ENCODE results near the gene ARL14EP. TPM values are rescaled to one million over a fixed set of nuclear protein-coding genes. Genes with fewer than 3 reads are reported as not detected.

The ARL14EP gene
- total and polyA plus RNA-seq, 2 donors, result 25.4 to 33.7 TPM

DNA sequence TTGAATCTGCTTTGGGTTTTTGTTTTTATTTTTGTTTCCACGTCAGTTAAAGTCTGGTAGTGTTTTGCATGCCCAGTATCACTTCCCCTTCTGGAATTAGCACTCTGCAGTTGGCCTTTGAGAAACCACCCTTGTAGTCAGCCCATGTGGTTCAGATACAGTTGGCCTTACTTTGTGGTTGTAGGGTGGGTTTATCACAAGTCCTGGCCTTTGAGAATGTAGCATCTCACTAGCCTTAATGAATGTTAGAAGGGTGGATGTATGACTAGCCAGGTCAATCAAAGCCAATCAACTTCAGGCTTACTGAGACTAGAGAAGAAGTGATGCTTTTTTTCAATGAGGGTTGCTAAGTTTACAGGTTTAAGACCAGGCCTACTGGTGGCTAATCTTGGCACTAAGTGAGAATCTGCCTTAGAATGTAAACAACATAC lies 19.8 kb downstream of the ARL14EP start:
- H3K27ac ChIP-seq (ENCODE audit: low read depth in 1 of 2, low read length in 1 of 2), result no peak overlapping the region

DNA sequence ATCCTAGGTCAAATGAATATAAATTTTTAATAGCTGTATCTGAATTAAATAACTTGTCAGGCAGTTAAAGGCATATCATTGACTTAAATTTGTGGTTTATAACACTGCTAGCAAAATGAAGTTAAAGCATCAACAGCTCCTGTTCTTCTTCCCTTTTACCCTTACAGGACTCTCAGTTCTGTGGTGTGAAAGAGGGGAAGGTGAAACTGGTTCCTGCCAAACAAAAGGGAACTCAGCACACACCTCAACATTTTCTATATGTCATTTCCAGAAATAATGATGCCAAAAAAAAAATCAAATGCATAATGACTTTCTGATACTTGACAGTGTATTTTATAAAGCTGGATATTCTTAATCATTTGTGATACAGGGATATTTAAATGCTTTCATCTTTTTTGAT lies 21.2 kb downstream of the ARL14EP start:
- no peak for DNase-seq (ENCODE audit: low read depth in 6 of 9, low spot score in 9 of 9)
- no peaks in the 10 kb centered on the region for H3K4me1 ChIP-seq (ENCODE audit: control insufficient read depth in 2 of 2, insufficient read depth in 2 of 2, low read length in 2 of 2)
- no peak overlapping the region for H3K4me3 ChIP-seq (ENCODE audit: low read length in 2 of 2)
- H3K9me3 ChIP-seq (ENCODE audit: control insufficient read depth in 2 of 2, insufficient read depth in 1 of 2, low read length in 1 of 2), result no peaks in the 10 kb centered on the region
- no peak overlapping the region for H3K27ac ChIP-seq (ENCODE audit: low read depth in 1 of 2, low read length in 1 of 2)
- H3K36me3 ChIP-seq (ENCODE audit: control insufficient read depth in 2 of 2, insufficient read depth in 2 of 2, low read length in 1 of 2), result no peaks in the 10 kb centered on the region
- H3K27me3 ChIP-seq (ENCODE audit: control insufficient read depth in 2 of 2, insufficient read depth in 1 of 2, low read length in 1 of 2), result no peaks in the 10 kb centered on the region

More for the DNA sequence above, 19.8 kb downstream of the ARL14EP start:
- no peaks in the 10 kb centered on the region for H3K27me3 ChIP-seq (ENCODE audit: control insufficient read depth in 2 of 2, insufficient read depth in 1 of 2, low read length in 1 of 2)
- H3K4me3 ChIP-seq (ENCODE audit: low read length in 2 of 2), result no peak overlapping the region
- peak in 1 of 9 donors; percentile 30 for DNase-seq (ENCODE audit: low read depth in 6 of 9, low spot score in 9 of 9)
- H3K4me1 ChIP-seq (ENCODE audit: control insufficient read depth in 2 of 2, insufficient read depth in 2 of 2, low read length in 2 of 2), result no peaks in the 10 kb centered on the region
- H3K9me3 ChIP-seq (ENCODE audit: control insufficient read depth in 2 of 2, insufficient read depth in 1 of 2, low read length in 1 of 2), result no peaks in the 10 kb centered on the region
- H3K36me3 ChIP-seq (ENCODE audit: control insufficient read depth in 2 of 2, insufficient read depth in 2 of 2, low read length in 1 of 2), result peaks cover 0 to 3% of the 10 kb centered on the region in 2 donors
- WGBS, result 84% methylated on average over 1 of the region's 1 CpG

DNA sequence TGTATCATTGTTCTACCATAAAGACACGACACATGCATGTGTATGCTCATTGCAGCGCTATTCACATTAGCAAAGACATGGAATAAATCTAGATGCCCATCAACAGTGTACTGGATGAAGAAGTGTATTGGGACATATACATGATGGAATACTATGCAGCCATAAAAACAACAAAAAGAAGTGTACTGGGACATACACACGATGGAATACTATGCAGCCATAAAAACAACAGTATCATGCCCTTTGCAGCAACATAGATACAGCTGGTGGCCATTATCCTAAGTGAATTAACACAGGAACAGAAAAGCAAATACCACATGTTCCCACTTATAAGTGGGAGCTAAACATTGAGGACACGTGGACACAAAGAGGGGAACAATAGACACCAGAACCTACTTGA lies 22.7 kb downstream of the ARL14EP start:
- H3K27me3 ChIP-seq (ENCODE audit: control insufficient read depth in 2 of 2, insufficient read depth in 1 of 2, low read length in 1 of 2), result no peaks in the 10 kb centered on the region
- 98% methylated on average over 4 of the region's 4 CpGs for WGBS
- no peaks in the 10 kb centered on the region for H3K4me1 ChIP-seq (ENCODE audit: control insufficient read depth in 2 of 2, insufficient read depth in 2 of 2, low read length in 2 of 2)
- no peak overlapping the region for H3K4me3 ChIP-seq (ENCODE audit: low read length in 2 of 2)
- no peaks in the 10 kb centered on the region for H3K36me3 ChIP-seq (ENCODE audit: control insufficient read depth in 2 of 2, insufficient read depth in 2 of 2, low read length in 1 of 2)
- DNase-seq (ENCODE audit: low read depth in 6 of 9, low spot score in 9 of 9), result no peak
- H3K27ac ChIP-seq (ENCODE audit: low read depth in 1 of 2, low read length in 1 of 2), result no peak overlapping the region
- no peaks in the 10 kb centered on the region for H3K9me3 ChIP-seq (ENCODE audit: control insufficient read depth in 2 of 2, insufficient read depth in 1 of 2, low read length in 1 of 2)

DNA sequence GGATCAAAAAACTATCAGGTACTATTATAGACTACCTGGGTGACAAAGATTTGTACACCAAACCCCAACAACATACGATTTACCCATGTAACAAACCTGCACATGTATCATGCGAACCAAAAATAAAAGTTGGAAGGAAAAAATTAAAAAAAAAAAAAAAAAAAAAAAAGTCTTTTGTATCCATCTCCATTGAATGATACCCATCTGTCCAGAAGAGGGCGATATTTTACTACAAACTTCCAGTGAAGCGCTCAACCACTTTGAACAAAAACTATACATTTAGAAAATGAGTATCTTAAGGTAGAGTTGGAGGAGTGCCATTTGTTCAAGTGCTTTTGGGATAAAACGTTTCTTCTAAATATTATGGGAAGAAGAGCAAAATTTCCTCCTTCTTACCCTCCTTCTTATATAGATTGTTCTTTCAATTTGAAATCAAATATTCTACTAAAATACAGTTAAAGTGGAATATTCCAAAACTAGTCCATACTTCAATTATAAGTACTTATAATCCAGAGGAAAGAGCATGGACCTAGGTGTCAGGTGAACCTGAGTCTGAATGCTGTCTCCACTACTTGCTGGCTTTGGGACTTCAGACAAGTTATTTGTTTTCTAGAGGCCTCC lies 23.3 kb downstream of the ARL14EP start:
- WGBS, result 25% methylated on average over 5 of the region's 5 CpGs
- Histone ChIP-seq H3K4me3 (ENCODE audit: low read length in 2 of 2) (no peak overlapping the region), H3K9me3 (ENCODE audit: control insufficient read depth in 2 of 2, insufficient read depth in 1 of 2, low read length in 1 of 2) (no peaks in the 10 kb centered on the region), H3K4me1 (ENCODE audit: control insufficient read depth in 2 of 2, insufficient read depth in 2 of 2, low read length in 2 of 2) (no peaks in the 10 kb centered on the region), H3K27ac (ENCODE audit: low read depth in 1 of 2, low read length in 1 of 2) (no peak overlapping the region), H3K36me3 (ENCODE audit: control insufficient read depth in 2 of 2, insufficient read depth in 2 of 2, low read length in 1 of 2) (no peaks in the 10 kb centered on the region), H3K27me3 (ENCODE audit: control insufficient read depth in 2 of 2, insufficient read depth in 1 of 2, low read length in 1 of 2) (no peaks in the 10 kb centered on the region)
- DNase-seq (ENCODE audit: low read depth in 6 of 9, low spot score in 9 of 9), result peak in 7 of 9 donors; percentile 41 to 82 (median 55)

DNA sequence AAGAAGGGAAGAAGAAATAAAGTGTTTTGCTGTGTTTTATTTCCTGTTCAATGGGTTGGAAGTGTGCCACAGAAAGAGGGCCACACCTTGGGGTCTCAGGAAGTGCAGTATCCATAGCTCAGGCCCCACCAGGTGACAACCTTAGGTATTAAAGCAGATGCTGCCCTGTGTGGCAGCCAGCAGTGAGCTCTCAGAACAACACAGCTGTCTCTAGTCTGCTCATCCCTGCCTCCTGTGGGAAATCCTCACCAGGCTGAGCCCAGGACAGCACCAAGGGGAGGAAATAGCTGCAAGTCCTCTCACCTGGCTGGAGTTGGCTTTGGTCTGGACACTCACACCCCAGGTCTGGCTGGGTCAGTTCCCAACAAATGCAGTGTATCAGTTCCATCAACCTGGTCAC lies 25.1 kb downstream of the ARL14EP start:
- Histone ChIP-seq H3K4me1 (ENCODE audit: control insufficient read depth in 2 of 2, insufficient read depth in 2 of 2, low read length in 2 of 2) (no peaks in the 10 kb centered on the region), H3K27ac (ENCODE audit: low read depth in 1 of 2, low read length in 1 of 2) (no peak overlapping the region), H3K9me3 (ENCODE audit: control insufficient read depth in 2 of 2, insufficient read depth in 1 of 2, low read length in 1 of 2) (no peaks in the 10 kb centered on the region), H3K36me3 (ENCODE audit: control insufficient read depth in 2 of 2, insufficient read depth in 2 of 2, low read length in 1 of 2) (no peaks in the 10 kb centered on the region), H3K27me3 (ENCODE audit: control insufficient read depth in 2 of 2, insufficient read depth in 1 of 2, low read length in 1 of 2) (peaks cover 0 to 3% of the 10 kb centered on the region in 2 donors), H3K4me3 (ENCODE audit: low read length in 2 of 2) (no peak overlapping the region)
- no peak for DNase-seq (ENCODE audit: low read depth in 6 of 9, low spot score in 9 of 9)

DNA sequence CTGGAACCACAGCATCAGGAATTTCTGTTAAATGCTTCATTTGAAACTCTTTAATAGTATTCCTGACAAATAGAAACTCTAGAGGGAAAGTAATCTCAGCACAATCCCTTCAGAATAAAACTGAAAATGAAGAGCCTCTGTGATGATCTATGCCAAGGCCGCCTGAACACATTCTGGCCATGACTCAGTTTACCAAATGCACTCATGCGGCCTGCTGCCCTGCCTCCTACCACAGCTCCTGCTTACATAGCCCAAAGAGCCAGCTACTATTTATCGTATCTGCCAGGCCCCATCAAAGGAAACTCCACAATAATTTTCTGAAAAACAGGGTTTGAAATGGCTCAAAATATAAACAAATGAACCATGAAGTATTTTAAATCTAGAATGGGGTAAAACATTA lies 27.0 kb downstream of the ARL14EP start:
- 97% methylated on average over 3 of the region's 3 CpGs for WGBS
- H3K36me3 ChIP-seq (ENCODE audit: control insufficient read depth in 2 of 2, insufficient read depth in 2 of 2, low read length in 1 of 2), result no peaks in the 10 kb centered on the region
- H3K4me3 ChIP-seq (ENCODE audit: low read length in 2 of 2), result no peak overlapping the region
- no peaks in the 10 kb centered on the region for H3K4me1 ChIP-seq (ENCODE audit: control insufficient read depth in 2 of 2, insufficient read depth in 2 of 2, low read length in 2 of 2)
- H3K9me3 ChIP-seq (ENCODE audit: control insufficient read depth in 2 of 2, insufficient read depth in 1 of 2, low read length in 1 of 2), result no peaks in the 10 kb centered on the region
- H3K27ac ChIP-seq (ENCODE audit: low read depth in 1 of 2, low read length in 1 of 2), result no peak overlapping the region
- no peak for DNase-seq (ENCODE audit: low read depth in 6 of 9, low spot score in 9 of 9)
- peaks cover 0 to 3% of the 10 kb centered on the region in 2 donors for H3K27me3 ChIP-seq (ENCODE audit: control insufficient read depth in 2 of 2, insufficient read depth in 1 of 2, low read length in 1 of 2)

DNA sequence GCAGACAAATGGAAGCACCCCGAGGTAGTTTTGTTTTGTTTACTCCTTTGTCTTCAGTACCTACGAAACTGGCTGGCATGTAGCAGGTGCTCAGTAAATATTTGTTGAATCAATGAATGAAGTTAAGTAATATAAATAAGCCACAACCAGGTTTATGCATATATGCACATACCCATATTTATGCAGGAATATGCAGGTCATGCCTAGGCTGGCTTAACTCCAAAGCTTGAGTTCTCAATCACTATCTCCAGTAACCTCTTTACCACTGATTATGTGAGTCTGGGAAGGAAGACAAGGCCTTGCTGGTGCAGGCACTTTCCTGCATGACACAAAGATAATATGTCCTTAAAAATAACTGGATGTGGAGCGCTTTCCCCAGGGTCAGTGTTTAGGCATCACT lies 27.5 kb downstream of the ARL14EP start:
- no peak for DNase-seq (ENCODE audit: low read depth in 6 of 9, low spot score in 9 of 9)
- no peaks in the 10 kb centered on the region for H3K36me3 ChIP-seq (ENCODE audit: control insufficient read depth in 2 of 2, insufficient read depth in 2 of 2, low read length in 1 of 2)
- peaks cover 0 to 3% of the 10 kb centered on the region in 2 donors for H3K27me3 ChIP-seq (ENCODE audit: control insufficient read depth in 2 of 2, insufficient read depth in 1 of 2, low read length in 1 of 2)
- H3K27ac ChIP-seq (ENCODE audit: low read depth in 1 of 2, low read length in 1 of 2), result no peak overlapping the region
- WGBS, result 93% methylated on average over 3 of the region's 3 CpGs
- H3K4me1 ChIP-seq (ENCODE audit: control insufficient read depth in 2 of 2, insufficient read depth in 2 of 2, low read length in 2 of 2), result no peaks in the 10 kb centered on the region
- no peaks in the 10 kb centered on the region for H3K9me3 ChIP-seq (ENCODE audit: control insufficient read depth in 2 of 2, insufficient read depth in 1 of 2, low read length in 1 of 2)
- no peak overlapping the region for H3K4me3 ChIP-seq (ENCODE audit: low read length in 2 of 2)

DNA sequence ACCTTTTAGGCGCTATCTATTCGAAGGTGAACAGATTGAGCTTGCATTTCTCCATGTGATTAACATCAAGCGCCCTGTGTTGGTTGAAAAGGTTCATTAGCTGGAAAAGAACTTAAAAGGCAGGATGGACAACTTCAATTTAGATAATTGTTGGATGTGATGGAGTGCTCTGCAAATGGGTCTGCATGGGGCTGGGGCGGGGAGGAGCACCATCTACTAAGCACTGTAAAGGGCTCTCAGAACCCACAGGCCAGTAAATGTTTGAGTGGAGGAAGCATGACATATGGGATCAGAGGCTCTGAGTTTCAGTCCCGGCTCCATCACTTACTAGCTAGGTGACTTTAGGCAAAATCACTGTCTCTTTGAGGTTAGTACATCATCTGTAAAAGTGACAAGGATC lies 28.2 kb downstream of the ARL14EP start:
- H3K27me3 ChIP-seq (ENCODE audit: control insufficient read depth in 2 of 2, insufficient read depth in 1 of 2, low read length in 1 of 2), result peaks cover 0 to 3% of the 10 kb centered on the region in 2 donors
- no peak overlapping the region for H3K4me3 ChIP-seq (ENCODE audit: low read length in 2 of 2)
- DNase-seq (ENCODE audit: low read depth in 6 of 9, low spot score in 9 of 9), result no peak
- WGBS, result 98% methylated on average over 5 of the region's 5 CpGs
- H3K27ac ChIP-seq (ENCODE audit: low read depth in 1 of 2, low read length in 1 of 2), result no peak overlapping the region
- no peaks in the 10 kb centered on the region for H3K9me3 ChIP-seq (ENCODE audit: control insufficient read depth in 2 of 2, insufficient read depth in 1 of 2, low read length in 1 of 2)
- no peaks in the 10 kb centered on the region for H3K4me1 ChIP-seq (ENCODE audit: control insufficient read depth in 2 of 2, insufficient read depth in 2 of 2, low read length in 2 of 2)
- H3K36me3 ChIP-seq (ENCODE audit: control insufficient read depth in 2 of 2, insufficient read depth in 2 of 2, low read length in 1 of 2), result no peaks in the 10 kb centered on the region

DNA sequence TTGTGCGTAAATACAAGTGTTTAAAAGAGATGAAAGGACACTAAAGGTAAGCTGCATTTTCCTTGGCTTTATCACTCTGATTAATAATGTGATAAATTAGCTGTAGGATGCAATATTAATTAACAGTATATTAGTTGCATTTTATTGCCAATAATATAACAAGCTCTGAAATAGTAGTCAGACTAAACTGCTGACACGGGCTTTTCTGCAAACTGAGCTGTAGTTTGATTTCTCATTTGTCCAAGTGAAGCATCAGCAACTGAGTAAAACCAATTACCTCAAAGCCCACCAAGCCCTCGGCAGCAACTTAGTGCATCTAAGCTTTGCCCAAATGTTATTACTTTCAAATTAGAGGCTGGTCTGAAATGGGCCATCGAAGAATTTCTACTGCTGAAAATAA lies 33.5 kb downstream of the ARL14EP start:
- WGBS, result 97% methylated on average over 4 of the region's 4 CpGs
- Histone ChIP-seq H3K36me3 (ENCODE audit: control insufficient read depth in 2 of 2, insufficient read depth in 2 of 2, low read length in 1 of 2) (no peaks in the 10 kb centered on the region), H3K27me3 (ENCODE audit: control insufficient read depth in 2 of 2, insufficient read depth in 1 of 2, low read length in 1 of 2) (peaks cover 0 to 3% of the 10 kb centered on the region in 2 donors), H3K9me3 (ENCODE audit: control insufficient read depth in 2 of 2, insufficient read depth in 1 of 2, low read length in 1 of 2) (no peaks in the 10 kb centered on the region), H3K4me3 (ENCODE audit: low read length in 2 of 2) (no peak overlapping the region), H3K4me1 (ENCODE audit: control insufficient read depth in 2 of 2, insufficient read depth in 2 of 2, low read length in 2 of 2) (no peaks in the 10 kb centered on the region), H3K27ac (ENCODE audit: low read depth in 1 of 2, low read length in 1 of 2) (no peak overlapping the region)
- no peak for DNase-seq (ENCODE audit: low read depth in 6 of 9, low spot score in 9 of 9)

Measured in thymus (tissue), 11 donors.